ENCODE results near the gene MOB1B.

- no peak for TF ChIP-seq ISL1 (CRISPR knock-in tag; IDR thresholded peaks at IDR 0.05)
- no peak for TF ChIP-seq RARB (CRISPR knock-in tag; IDR thresholded peaks at IDR 0.05)
- no peak for TF ChIP-seq PATZ1 (CRISPR knock-in tag; IDR thresholded peaks at IDR 0.05; ENCODE audit: borderline replicate concordance)
- TF ChIP-seq ARNTL (CRISPR knock-in tag; IDR thresholded peaks at IDR 0.05; ENCODE audit: borderline replicate concordance, low read depth) = no peak
- TF ChIP-seq GLIS3 (CRISPR knock-in tag; IDR thresholded peaks at IDR 0.05) = no peak
- no peak for TF ChIP-seq CSRNP3 (CRISPR knock-in tag; IDR thresholded peaks at IDR 0.05)
- TF ChIP-seq ZNF565 (CRISPR knock-in tag; conservative IDR thresholded peaks at IDR 0.05; ENCODE audit: low read depth) = no peak
- TF ChIP-seq TOX (CRISPR knock-in tag; IDR thresholded peaks at IDR 0.05; ENCODE audit: borderline replicate concordance) = no peak
- no peak for TF ChIP-seq SNAI2 (CRISPR knock-in tag; IDR thresholded peaks at IDR 0.05)
Observed at GRCh38 chr4:70976252-70976651, 74.1 kb downstream of the MOB1B start.

All from SK-N-SH treated with all-trans-retinoic acid at 6 μM for 48 hours (cell line).